Activated naive CD4-positive, alpha-beta T cell treated with Interleukin-2 at 50 U/mL for 16 hours (primary cell): ENCODE results near the gene VIPR2.
A peak's percentile ranks its signal among the peaks of the same experiment; 100 is the strongest.
"Not testable (repeated sequence)": the region's sequence is repeated elsewhere in the genome, so short reads cannot be mapped to it uniquely, and the experiment has no call there.

ENCODE experiments used
- DNase-seq: peaks from one replicate; pipeline ENCODE4 v3.0.0-alpha.2; 2020

Gene VIPR2

GRCh38 chr7:159088016-159088865 lies 56.4 kb downstream of the VIPR2 start:
- no peak for DNase-seq

DNA sequence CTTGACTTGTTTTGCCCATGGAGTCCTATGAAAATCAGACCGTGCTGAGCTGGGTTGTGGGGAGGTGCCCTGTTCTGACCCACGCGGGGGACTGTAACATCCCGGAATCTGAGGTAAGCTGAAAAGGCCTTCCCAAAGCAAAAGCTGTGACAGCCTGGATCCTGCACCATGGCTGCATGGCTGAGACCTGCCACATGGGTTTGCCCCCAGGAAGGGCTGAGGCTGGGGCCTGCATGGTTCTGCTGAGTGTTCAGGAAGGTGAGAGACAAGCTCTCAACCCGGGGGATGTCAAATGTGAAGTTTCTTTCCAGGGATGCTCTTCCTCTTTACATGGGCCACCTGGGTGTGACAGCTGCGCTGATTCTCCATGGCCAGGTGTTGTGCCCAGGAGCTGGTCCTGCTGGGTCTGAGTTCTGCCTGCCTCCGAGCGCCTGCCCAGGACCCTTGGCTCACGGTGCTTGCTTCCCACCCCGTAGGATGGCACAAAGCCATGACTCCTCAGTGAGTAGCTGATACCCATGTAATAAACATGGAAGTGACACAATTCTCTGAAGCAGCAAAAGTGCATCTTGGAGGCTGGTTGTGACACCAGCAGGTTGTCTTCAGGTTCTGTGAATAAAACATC lies 58.3 kb downstream of the VIPR2 start:
- no peak for DNase-seq

- DNase-seq = no peak
Observed at GRCh38 chr7:159084069-159084801, 60.4 kb downstream of the VIPR2 start.

- DNase-seq = no peak
Observed at GRCh38 chr7:159083698-159084068, 61.0 kb downstream of the VIPR2 start.

GRCh38 chr7:159083001-159083697 lies 61.5 kb downstream of the VIPR2 start:
- DNase-seq = no peak

GRCh38 chr7:159082075-159082474 lies 62.6 kb downstream of the VIPR2 start:
- not testable (repeated sequence) for DNase-seq

DNA sequence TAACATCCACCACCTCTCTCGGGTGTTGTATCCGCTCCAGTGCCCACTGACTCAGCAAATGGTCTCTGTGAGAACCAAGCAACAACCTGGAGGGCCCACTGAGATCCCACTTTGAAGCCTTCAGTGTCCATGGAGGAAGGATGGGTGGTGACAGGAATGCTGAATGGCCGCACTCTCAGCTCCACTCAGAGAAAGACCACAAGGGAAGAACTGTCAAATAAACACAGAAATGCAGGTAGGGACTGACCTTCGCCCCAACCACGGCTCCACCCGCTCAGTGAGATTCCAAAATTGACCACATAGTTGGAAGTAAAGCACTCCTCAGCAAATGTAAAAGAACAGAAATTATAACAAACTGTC lies 65.8 kb downstream of the VIPR2 start:
- no peak for DNase-seq

DNA sequence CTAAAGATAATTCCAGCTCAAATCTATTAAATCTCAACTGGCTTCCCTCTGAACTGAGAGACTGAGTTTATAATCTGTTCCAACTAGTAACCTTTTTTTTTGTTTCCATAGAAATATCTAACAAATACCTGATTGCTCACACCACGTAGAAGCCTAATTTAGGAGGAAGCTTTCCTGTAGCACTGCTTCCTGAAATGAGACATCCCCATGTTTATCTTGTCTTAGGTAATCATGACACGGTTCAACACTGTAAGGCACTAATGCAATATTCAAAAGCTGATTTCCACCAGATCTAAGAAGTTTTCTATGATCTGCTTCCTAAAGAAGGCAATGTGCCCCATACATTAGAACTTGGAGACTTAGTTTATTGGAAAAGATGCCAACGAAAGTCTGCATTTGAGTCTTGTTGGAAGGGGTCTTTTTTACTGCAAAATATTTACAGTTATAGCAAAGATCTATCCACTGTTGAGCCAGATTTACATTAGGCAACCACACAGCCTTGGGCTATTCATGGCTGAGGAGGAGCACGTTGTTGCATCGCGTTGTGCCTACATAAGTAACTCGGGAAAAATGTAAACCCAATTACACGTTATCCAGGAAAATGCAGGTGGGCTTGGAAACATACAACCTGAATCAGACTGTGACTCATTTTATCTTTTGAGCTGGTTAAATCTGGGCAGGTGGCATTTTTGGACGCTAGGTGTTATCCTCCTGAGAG lies 66.3 kb downstream of the VIPR2 start:
- DNase-seq = no peak

- DNase-seq = no peak
Observed at GRCh38 chr7:159076333-159076732, 68.3 kb downstream of the VIPR2 start.

GRCh38 chr7:159075563-159076238 lies 69.0 kb downstream of the VIPR2 start:
- no peak for DNase-seq

GRCh38 chr7:159071260-159071659 lies 73.4 kb downstream of the VIPR2 start:
- no peak for DNase-seq

DNA sequence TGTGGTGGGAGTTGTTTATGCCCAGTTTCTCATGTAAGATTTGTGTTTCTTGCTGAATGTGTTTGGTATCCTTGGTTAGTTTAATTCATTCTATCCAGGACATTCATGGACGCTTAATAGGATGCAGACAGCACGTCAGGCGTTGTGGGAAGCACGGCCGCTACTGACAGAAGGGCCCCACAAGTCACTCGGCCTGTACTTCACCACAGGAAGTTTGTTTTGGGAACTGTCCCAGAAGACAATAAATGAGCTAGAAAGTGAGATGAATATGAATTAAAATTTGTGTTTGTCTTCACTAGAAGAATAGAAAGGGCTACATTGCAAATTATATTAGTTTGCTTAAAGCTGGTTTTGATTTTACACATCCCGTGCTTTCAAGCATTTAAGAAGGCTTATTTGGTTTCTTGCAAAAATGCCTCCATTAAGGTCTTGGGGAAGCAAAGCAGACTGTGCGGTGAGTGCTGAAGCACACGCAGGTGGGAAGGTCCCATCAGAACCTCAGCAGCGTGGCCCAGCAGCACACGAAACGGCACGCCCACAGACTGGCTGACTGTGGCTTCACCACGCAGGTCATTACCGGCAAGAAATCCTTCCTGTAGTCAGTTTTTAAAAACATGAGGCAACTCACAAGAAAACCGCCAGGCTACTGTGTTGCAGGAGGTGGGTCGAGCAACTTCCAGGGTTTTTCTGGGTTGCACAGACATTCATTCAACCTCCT lies 74.1 kb downstream of the VIPR2 start:
- DNase-seq = peak; percentile 5

GRCh38 chr7:159068893-159069448 lies 75.7 kb downstream of the VIPR2 start:
- no peak for DNase-seq

DNA sequence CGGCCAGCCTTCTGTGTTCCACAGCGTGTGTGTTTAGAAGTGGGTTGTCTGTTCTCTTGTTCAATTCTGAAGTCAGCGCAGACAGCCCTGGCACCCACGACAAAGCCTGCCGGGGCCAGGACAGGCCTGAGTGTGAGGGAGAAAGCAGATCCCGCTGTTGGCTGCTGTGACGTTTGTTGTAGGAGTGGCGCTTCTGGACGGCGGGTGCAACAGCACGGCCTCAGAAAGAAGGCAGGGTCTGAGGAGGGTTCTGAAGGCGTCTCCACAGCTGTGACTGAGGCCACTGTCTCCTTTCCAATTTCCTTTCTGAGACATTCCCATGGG lies 76.2 kb downstream of the VIPR2 start:
- no peak for DNase-seq

DNA sequence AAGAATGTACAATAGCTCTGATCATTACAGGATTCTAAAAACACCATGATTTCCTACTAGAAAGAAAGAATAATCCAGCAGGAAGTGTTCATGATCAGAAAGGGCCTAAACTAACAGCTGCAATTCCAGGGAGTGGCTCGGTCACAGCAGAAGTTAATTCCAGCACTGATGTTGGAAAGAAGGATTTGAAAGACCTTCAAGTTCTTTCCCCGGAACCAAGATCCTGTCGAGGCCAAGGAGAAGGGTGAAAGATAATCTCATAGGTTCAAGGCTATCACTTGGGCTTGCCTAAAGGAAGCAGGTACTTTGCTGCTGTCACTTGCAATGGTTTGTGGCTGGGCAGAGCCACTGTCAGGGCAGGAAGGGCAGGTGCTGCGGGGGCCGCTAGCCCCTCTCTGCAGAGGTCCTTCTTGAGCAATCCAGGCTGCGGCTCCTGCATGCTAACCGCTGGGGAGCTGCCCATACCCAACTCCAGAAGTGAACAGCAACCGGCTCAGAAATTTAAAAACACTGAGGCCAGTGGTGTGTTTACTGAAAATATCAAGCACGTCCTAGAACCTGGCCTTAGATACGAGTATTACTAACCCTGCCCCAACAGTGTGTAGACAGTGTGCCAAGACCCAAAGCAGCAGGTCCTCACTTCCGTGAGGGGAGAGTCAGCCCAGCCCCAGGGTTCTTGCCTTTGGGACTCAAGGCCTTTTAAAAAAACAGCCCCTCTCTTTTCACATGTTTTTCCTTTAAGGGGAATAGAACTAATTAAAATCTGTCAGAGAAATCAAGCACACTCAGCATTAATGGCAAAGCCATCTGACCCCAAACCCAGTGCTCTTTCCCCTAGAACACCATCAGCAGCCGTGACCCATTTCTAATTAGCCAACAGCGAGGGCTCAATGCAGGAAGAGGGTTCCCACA lies 76.8 kb downstream of the VIPR2 start:
- no peak for DNase-seq

DNA sequence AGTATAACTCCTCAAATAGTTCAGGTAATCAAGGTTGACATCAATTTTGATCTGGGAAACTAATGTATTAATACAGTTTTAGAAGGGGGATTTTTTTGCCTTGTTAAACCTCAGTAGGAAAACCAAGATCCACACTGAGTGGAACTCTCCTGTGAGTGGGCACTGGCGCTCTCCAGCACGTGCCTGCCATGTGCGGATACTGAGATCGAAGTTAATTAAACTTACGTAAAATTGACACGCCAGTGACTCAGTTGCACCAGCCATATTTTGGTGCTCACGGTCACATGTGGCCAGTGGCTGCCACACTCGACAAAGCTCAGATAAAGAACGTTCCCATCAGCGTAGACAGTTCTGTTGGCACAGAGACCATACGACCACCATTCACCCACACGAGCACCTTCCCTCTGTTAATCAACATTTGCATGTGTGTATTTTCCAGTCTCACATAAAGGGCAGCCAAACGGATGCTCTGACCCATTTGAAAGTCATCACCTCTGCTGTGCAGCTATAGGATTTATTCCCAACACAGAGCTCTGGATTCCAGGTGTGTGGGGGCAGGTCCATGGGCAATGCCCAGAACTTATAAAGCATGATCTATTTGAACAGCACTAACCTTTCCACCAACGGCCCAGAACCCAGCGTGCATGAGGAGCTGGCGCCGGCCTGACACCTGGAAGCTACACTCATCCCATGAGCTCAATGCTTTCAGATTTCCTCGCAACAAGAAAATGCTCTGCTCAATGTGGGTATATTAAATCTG lies 77.7 kb downstream of the VIPR2 start:
- DNase-seq = no peak

DNA sequence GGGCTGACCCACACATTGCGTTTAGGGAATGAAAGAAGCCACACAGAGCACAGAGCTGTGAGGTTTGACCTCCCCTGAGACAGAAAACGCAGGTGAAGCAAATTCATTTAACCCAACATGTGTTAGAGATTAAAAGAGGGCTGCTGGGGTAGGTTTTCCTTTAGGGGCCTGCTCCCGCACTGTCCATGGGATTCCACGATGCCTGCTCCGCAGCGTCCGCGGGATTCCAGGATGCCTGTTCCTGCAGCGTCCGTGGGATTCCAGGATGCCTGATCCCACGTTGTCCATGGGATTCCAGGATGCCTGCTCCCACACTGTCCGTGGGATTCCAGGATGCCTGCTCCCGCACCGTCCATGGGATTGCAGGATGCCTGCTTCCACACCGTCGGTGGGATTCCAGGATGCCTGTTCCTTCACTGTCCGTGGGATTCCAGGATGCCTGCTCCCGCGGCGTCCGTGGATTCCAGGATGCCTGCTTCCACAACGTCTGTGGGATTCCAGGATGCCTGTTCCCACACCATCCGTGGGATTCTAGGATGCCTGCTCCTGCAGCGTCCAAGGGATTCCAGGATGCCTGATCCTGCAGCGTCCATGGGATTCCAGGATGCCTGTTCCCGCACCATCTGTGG lies 78.7 kb downstream of the VIPR2 start:
- no peak for DNase-seq

DNA sequence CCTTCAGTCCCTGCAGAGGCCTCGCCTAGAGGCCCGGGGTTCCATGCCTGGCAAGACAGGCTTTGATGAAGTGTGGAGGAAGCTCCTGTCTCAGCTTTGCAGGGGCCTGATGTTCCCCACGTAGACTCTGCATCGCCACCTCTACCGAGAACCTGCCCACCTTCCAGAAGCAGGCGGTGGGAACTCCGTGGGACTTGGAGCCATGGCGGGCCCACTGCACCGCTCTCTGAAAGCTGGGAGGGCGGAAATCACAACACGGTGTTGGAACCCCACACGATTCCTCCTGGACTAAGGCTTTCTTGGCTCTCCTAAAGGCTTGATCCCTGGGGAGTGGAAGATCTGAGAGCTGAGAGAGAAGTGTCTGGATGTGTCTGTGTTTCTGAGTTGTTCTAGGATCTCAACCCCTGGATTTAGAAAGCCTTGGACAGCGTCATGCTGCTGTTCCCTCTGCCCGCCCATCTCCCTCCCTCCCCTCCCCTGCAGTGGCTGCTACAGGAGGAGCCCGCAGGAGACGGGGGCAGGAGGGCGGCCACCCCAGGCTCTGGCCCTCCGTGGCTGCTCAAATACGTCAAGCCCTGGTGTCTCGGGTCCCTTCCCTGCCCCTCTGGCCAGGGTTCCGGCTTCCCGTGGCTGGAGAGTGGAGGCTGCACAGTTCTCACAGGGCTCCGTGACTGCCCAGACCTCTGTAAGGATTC lies 79.7 kb downstream of the VIPR2 start:
- DNase-seq = no peak
